ENCODE measurements around the gene VTI1A.

The VTI1A gene

DNA sequence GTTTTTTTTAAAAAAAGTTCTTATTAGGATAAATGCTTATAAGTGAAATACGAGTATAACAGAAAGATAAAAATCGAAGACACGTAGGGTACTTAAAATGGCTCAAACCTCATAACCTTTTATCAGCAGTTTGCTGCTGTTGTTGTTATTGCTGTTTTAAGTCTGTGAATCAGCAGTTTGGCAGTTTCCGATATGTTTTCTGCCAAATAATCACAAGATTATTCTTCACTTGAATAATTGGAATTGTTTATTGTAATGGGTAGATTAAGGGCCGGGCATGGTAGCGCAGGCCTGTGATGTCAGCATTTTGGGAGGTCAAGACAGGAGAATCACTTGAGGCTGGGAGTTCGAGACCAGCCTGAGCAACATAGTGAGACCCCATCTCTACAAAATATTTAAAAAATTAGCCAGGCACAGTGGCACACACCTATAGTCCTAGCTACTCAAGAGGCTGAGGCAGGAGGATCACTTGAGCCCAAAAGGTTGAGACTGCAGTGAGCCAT, 177.6 kb downstream of the VTI1A start (continued):
- no peak for TF ChIP-seq ZNF623 (tag by site-specific recombination; IDR thresholded peaks at IDR 0.05)
- no peak for TF ChIP-seq ZNF112 (tag by site-specific recombination; IDR thresholded peaks at IDR 0.05)
- TF ChIP-seq ZNF626 (tag by site-specific recombination; IDR thresholded peaks at IDR 0.05) = no peak
- TF ChIP-seq PRDM1 (tag by site-specific recombination; IDR thresholded peaks at IDR 0.05) = no peak
- no peak for TF ChIP-seq KLF8 (tag by site-specific recombination; IDR thresholded peaks at IDR 0.05)
- TF ChIP-seq, protein P1, sequence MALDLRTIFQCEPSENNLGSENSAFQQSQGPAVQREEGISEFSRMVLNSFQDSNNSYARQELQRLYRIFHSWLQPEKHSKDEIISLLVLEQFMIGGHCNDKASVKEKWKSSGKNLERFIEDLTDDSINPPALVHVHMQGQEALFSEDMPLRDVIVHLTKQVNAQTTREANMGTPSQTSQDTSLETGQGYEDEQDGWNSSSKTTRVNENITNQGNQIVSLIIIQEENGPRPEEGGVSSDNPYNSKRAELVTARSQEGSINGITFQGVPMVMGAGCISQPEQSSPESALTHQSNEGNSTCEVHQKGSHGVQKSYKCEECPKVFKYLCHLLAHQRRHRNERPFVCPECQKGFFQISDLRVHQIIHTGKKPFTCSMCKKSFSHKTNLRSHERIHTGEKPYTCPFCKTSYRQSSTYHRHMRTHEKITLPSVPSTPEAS (tag by site-specific recombination; IDR thresholded peaks at IDR 0.05) = no peak
- no peak for TF ChIP-seq ZNF596 (tag by site-specific recombination; IDR thresholded peaks at IDR 0.05)
- no peak for TF ChIP-seq KLF16 (tag by site-specific recombination; IDR thresholded peaks at IDR 0.05)

DNA sequence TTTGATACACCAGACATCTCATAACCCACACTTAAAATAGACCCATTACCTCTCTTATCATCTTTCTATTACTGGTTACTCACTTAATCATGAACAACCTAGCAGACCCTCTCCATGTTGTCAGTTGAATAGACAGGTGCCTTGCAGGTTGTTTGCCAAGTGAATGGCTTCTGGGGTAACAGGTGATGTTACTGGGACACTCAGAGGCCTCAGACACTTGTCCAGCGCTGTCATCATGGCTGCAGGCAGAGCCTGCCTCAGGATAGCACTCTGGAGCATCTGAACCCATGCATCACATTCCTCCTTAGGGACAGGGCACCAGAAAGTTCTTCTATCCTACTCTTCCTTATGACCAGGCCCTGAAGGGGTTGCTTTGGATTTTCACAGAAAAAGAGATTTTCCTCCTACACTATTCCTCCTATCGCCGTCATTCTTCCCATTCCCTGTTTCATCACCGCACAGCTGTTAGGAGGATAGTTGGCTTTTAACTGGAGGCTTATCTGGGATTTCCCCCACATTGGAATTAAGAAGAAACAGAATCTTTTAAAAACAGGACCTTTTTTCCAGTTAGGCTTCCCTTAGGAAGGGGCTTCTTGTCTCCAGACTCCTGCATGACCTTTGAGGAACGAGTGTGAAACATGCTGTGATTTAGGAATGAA, 182.1 kb downstream of the VTI1A start:
- H3K4me3 ChIP-seq (ENCODE audit: low read depth, low read length) = no peak overlapping the region
- CTCF ChIA-PET = interaction anchor here (0.6 kb wide), 1 partner anchor 307 kb away, joined by 4 read pairs; no protein-coding TSS in a partner anchor
- TF ChIP-seq ZFP3 (tag by site-specific recombination; IDR thresholded peaks at IDR 0.05; ENCODE audit: low read depth) (no peak), ZNF501 (tag by site-specific recombination; IDR thresholded peaks at IDR 0.05) (no peak), GLIS2 (tag by site-specific recombination; IDR thresholded peaks at IDR 0.05) (no peak), ZNF157 (tag by site-specific recombination; IDR thresholded peaks at IDR 0.05) (no peak), ZNF223 (tag by site-specific recombination; IDR thresholded peaks at IDR 0.05) (no peak), YY2 (tag by site-specific recombination; IDR thresholded peaks at IDR 0.05) (no peak), ZNF571 (tag by site-specific recombination; IDR thresholded peaks at IDR 0.05) (no peak), ZNF621 (tag by site-specific recombination; IDR thresholded peaks at IDR 0.05) (no peak), ZXDB (tag by site-specific recombination; IDR thresholded peaks at IDR 0.05) (no peak), ZSCAN30 (tag by site-specific recombination; IDR thresholded peaks at IDR 0.05) (no peak), ZNF214 (tag by site-specific recombination; IDR thresholded peaks at IDR 0.05; ENCODE audit: borderline replicate concordance) (no peak), ZNF366 (tag by site-specific recombination; conservative IDR thresholded peaks at IDR 0.05) (no peak)
- TF ChIP-seq, protein P2, sequence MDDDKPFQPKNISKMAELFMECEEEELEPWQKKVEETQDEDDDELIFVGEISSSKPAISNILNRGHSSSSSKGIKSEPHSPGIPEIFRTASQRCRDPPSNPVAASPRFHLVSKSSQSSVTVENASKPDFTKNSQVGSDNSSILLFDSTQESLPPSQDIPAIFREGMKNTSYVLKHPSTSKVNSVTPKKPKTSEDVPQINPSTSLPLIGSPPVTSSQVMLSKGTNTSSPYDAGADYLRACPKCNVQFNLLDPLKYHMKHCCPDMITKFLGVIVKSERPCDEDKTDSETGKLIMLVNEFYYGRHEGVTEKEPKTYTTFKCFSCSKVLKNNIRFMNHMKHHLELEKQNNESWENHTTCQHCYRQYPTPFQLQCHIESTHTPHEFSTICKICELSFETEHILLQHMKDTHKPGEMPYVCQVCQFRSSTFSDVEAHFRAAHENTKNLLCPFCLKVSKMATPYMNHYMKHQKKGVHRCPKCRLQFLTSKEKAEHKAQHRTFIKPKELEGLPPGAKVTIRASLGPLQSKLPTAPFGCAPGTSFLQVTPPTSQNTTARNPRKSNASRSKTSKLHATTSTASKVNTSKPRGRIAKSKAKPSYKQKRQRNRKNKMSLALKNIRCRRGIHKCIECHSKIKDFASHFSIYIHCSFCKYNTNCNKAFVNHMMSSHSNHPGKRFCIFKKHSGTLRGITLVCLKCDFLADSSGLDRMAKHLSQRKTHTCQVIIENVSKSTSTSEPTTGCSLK (tag by site-specific recombination; IDR thresholded peaks at IDR 0.05) = no peak
- TF ChIP-seq, protein P3, sequence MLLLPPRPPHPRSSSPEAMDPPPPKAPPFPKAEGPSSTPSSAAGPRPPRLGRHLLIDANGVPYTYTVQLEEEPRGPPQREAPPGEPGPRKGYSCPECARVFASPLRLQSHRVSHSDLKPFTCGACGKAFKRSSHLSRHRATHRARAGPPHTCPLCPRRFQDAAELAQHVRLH (tag by site-specific recombination; IDR thresholded peaks at IDR 0.05) = no peak
- TF ChIP-seq, protein P4, sequence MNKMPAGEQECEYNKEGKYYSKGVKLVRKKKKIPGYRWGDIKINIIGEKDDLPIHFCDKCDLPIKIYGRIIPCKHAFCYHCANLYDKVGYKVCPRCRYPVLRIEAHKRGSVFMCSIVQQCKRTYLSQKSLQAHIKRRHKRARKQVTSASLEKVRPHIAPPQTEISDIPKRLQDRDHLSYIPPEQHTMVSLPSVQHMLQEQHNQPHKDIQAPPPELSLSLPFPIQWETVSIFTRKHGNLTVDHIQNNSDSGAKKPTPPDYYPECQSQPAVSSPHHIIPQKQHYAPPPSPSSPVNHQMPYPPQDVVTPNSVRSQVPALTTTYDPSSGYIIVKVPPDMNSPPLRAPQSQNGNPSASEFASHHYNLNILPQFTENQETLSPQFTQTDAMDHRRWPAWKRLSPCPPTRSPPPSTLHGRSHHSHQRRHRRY (tag by site-specific recombination; IDR thresholded peaks at IDR 0.05) = no peak
- H3K27ac ChIP-seq (ENCODE audit: extremely low read depth, low read depth, low read length) = no peak overlapping the region
- no peaks in the 10 kb centered on the region for H3K9me3 ChIP-seq (ENCODE audit: control insufficient read depth, insufficient read depth, low read depth, low read length)
- POLR2A ChIA-PET = no interaction called here
- H3K36me3 ChIP-seq (ENCODE audit: control insufficient read depth in 2 of 2, insufficient read depth in 1 of 2, low read length in 2 of 2) = no peaks in the 10 kb centered on the region
- H3K4me1 ChIP-seq (ENCODE audit: control insufficient read depth, insufficient read depth, low read length) = peaks cover 2% of the 10 kb centered on the region
